Body of pancreas (tissue), 4 donors: ENCODE results near the gene ULK4. TPM values are rescaled to one million over a fixed set of nuclear protein-coding genes. Genes with fewer than 3 reads are reported as not detected.

Experiments
- ATAC-seq: fragments of 150-250 bp; one replicate; pipeline ENCODE4 v1.9.1; 2016
- DNase-seq, 4 donors: peaks; one replicate each; pipeline ENCODE4 v3.0.0-alpha.2; 2019
- H3K27ac ChIP-seq, 4 donors: fragments of 200-600 bp; sonication (generic); 1 replicate in 3 of 4; 2 replicates in 1 of 4; pipeline versions ENCODE4 v1.5.1 to v1.6.1; 2016 to 2019; ENCODE audit warnings: mild to moderate bottlenecking in 1 of 4, mixed read lengths in 1 of 4, moderate library complexity in 1 of 4
- H3K27me3 ChIP-seq, 2 donors: fragments of 200-600 bp; sonication (generic); one replicate each; pipeline ENCODE4 v1.6.0; 2016; ENCODE audit warnings: mild to moderate bottlenecking in 1 of 2
- H3K36me3 ChIP-seq, 2 donors: fragments of 200-600 bp; sonication (generic); replicated peaks in 1 of 2; 2 replicates each; pipeline ENCODE4 v1.5.1; 2016; ENCODE audit warnings: low read depth in 2 of 2; ENCODE audit not compliant: insufficient read depth in 1 of 2
- H3K4me1 ChIP-seq: fragments of 200-600 bp; sonication (generic); one replicate; pipeline ENCODE4 v1.6.0; 2016
- H3K4me3 ChIP-seq, 2 donors: fragments of 200-600 bp; sonication (generic); 1 replicate in 1 of 2; 2 replicates in 1 of 2; pipeline ENCODE4 v1.5.1; 2016 to 2019
- H3K9me3 ChIP-seq, 3 donors: fragments of 200-600 bp; sonication (generic); 1 replicate in 2 of 3; 2 replicates in 1 of 3; pipeline ENCODE4 v1.5.1; 2016
- POLR2A ChIP-seq, 3 donors: fragments of 450-650 bp; IDR thresholded peaks; one replicate each; pipeline ENCODE4 v1.6.1; 2016; ENCODE audit warnings: antibody characterized with exemption in 3 of 3, mild to moderate bottlenecking in 2 of 3
- WGBS, 2 donors: methylation state at CpG; one replicate each; pipeline ENCODE4 v1.1.5; 2017; 5-methylcytosine and 5-hydroxymethylcytosine counted together
- intact Hi-C: fragments of 100-400 bp; cut with DNase I; formaldehyde crosslinking; loops from one replicate; pipeline ENCODE4 v1.15.1; 2023
- total RNA-seq, 2 donors: library from RNA; depleted of rRNA; stranded (reverse); fragments of >200 nt; gene quantifications; one replicate each; pipeline ENCODE4 v1.1.0, GENCODE V29; 2016
- TF ChIP-seq, protein P1 (sequence below), 7 experiments: fragments of 450-650 bp in 4 of 7; fragments of 200-600 bp in 3 of 7; sonication (generic) in 3 of 7; IDR thresholded peaks; one replicate each; pipeline ENCODE4 v1.5.1; 2016 to 2019; ENCODE audit warnings: antibody characterized with exemption in 7 of 7

ULK4 gene
- total RNA-seq, 2 donors from 2014 or later: 7.3 to 12.5 TPM

DNA sequence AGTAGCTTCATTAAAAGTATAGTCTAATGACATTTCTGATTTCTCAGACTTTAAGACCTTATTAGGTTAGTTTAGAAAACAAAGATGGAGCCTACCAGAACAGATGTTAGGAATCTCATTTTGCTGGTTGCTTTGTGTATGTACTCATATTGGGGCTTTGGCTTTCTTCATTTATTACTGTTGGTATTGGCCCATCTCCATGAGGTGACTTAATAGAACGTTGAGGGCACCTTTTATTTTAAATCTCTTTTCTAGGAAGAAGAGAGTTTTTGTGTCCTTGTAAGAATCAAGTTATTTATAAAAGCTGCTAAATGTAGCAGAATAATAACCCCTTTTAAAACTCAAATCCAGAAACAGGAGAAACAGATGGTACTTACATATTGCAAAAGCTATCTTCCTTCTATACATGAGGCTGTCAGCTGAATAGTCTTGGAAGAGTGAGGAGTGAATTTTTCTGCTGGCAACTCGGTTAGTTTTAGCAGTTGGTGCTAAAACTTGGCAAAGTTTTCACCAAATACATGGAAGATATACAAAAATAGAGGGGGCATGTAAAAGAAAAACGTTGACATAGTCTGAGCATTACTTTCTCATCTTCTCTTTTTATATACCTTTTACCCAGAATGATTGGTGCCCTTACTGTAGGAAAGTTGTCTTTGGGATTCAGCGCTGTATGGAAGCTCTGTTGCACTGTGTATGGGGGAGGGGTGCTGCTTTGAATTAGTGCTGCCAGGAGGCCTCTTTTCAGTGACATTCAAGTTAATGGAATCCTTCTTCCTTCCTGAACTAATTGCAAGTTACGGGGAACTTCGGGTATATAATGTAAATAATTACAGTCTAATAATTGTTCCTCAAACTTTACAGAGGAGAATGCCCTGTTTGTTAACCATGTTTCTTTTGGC lies 726.8 kb downstream of the ULK4 start:
- WGBS, 2 donors: 59 to 66% methylated on average over 6 of the region's 6 CpGs
- H3K36me3 ChIP-seq: peaks cover 9 to 55% of the 10 kb centered on the region in 2 donors
- no peak for ATAC-seq
- no peak overlapping the region for H3K27ac ChIP-seq
- no peak overlapping the region for H3K4me3 ChIP-seq
- H3K9me3 ChIP-seq: no peaks in the 10 kb centered on the region
- no peaks in the 10 kb centered on the region for H3K27me3 ChIP-seq
- no peak for TF ChIP-seq POLR2A (IDR thresholded peaks at IDR 0.05)
- TF ChIP-seq, protein P1, sequence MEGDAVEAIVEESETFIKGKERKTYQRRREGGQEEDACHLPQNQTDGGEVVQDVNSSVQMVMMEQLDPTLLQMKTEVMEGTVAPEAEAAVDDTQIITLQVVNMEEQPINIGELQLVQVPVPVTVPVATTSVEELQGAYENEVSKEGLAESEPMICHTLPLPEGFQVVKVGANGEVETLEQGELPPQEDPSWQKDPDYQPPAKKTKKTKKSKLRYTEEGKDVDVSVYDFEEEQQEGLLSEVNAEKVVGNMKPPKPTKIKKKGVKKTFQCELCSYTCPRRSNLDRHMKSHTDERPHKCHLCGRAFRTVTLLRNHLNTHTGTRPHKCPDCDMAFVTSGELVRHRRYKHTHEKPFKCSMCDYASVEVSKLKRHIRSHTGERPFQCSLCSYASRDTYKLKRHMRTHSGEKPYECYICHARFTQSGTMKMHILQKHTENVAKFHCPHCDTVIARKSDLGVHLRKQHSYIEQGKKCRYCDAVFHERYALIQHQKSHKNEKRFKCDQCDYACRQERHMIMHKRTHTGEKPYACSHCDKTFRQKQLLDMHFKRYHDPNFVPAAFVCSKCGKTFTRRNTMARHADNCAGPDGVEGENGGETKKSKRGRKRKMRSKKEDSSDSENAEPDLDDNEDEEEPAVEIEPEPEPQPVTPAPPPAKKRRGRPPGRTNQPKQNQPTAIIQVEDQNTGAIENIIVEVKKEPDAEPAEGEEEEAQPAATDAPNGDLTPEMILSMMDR (IDR thresholded peaks at IDR 0.05): no peak
- H3K4me1 ChIP-seq: no peaks in the 10 kb centered on the region
- intact Hi-C loops: no loop called here
- no peak for DNase-seq

GRCh38 chr3:41224120-41224806 lies 737.6 kb downstream of the ULK4 start:
- no peaks in the 10 kb centered on the region for H3K9me3 ChIP-seq
- no peak overlapping the region for H3K4me3 ChIP-seq
- H3K27ac ChIP-seq: no peak overlapping the region
- no peaks in the 10 kb centered on the region for H3K27me3 ChIP-seq
- no peak for DNase-seq
- ATAC-seq: peak; percentile 62
- peaks cover 12 to 15% of the 10 kb centered on the region in 2 donors for H3K36me3 ChIP-seq
- TF ChIP-seq POLR2A (IDR thresholded peaks at IDR 0.05): no peak
- TF ChIP-seq, protein P1 (IDR thresholded peaks at IDR 0.05): no peak
- intact Hi-C loops: no loop called here
- WGBS, 2 donors: 85 to 90% methylated on average over 3 of the region's 3 CpGs
- peaks cover 32% of the 10 kb centered on the region for H3K4me1 ChIP-seq

- WGBS, 2 donors: 91 to 94% methylated on average over 2 of the region's 2 CpGs
- DNase-seq (no peak), ATAC-seq (no peak)
- Histone ChIP-seq H3K4me1 (peaks cover 38% of the 10 kb centered on the region), H3K9me3 (no peaks in the 10 kb centered on the region), H3K27me3 (no peaks in the 10 kb centered on the region), H3K36me3 (peaks cover 12 to 15% of the 10 kb centered on the region in 2 donors), H3K27ac (no peak overlapping the region), H3K4me3 (no peak overlapping the region)
- TF ChIP-seq, protein P1 (IDR thresholded peaks at IDR 0.05): no peak
- no peak for TF ChIP-seq POLR2A (IDR thresholded peaks at IDR 0.05)
- intact Hi-C loops: no loop called here
Observed at GRCh38 chr3:41223691-41224090, 738.2 kb downstream of the ULK4 start.

DNA sequence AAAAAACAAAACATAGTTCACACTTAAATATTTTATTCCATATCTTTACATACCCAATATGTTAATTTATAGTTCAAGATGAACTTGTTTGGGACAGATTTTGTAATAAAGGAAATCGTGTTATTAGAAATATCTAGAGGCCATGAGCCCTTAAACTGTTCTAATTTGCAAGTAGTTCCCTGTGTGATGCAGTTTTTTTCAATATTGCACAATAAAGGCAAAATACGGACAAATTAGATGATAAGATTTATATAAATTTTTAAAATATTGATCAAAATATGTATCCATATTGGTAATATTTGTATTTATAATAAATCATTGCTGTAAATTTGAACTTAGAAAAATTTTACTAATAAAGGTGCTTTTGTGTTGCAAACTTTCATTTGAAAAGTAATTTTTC lies 738.8 kb downstream of the ULK4 start:
- TF ChIP-seq, protein P1 (IDR thresholded peaks at IDR 0.05): no peak
- no peak for TF ChIP-seq POLR2A (IDR thresholded peaks at IDR 0.05)
- no peak for ATAC-seq
- intact Hi-C loops: no loop called here
- 68% methylated on average over 2 of the region's 2 CpGs for WGBS, 2 donors
- H3K36me3 ChIP-seq: peaks cover 12 to 15% of the 10 kb centered on the region in 2 donors
- no peak overlapping the region for H3K4me3 ChIP-seq
- no peaks in the 10 kb centered on the region for H3K27me3 ChIP-seq
- H3K27ac ChIP-seq: no peak overlapping the region
- H3K9me3 ChIP-seq: no peaks in the 10 kb centered on the region
- peaks cover 43% of the 10 kb centered on the region for H3K4me1 ChIP-seq
- no peak for DNase-seq
